SK-N-SH (cell line): ENCODE results near the gene MYADML2.

Source experiments
- CTCF ChIP-seq: fragments of 200-600 bp; sonication (generic); IDR thresholded peaks from 2 replicates; pipeline ENCODE4 v1.6.1; 2017; ENCODE audit warnings: antibody characterized with exemption, mild to moderate bottlenecking, moderate library complexity
- EP300 ChIP-seq, 2 experiments: IDR thresholded peaks; 2 replicates each; pipeline versions ENCODE4 v1.4.0 to v1.6.1; 2012; ENCODE audit warnings: borderline replicate concordance in 1 of 2, low read depth in 1 of 2, low read length in 1 of 2
- FOXM1 ChIP-seq: IDR thresholded peaks from 2 replicates; pipeline ENCODE4 v1.4.0; 2012; ENCODE audit warnings: low read depth, mild to moderate bottlenecking
- IRF3 ChIP-seq: fragments of 150-350 bp; IDR thresholded peaks from 2 replicates; pipeline ENCODE4 v1.6.1; 2016; ENCODE audit warnings: mild to moderate bottlenecking, low read depth, low read length
- MEF2A ChIP-seq: IDR thresholded peaks from 2 replicates; pipeline ENCODE4 v1.4.0; 2012; ENCODE audit warnings: low read depth, borderline replicate concordance
- MXI1 ChIP-seq: IDR thresholded peaks from 2 replicates; pipeline ENCODE4 v1.6.1; 2012; ENCODE audit warnings: mild to moderate bottlenecking, low read depth, low read length, improper control_type of control experiment
- POLR2AphosphoS5 ChIP-seq: IDR thresholded peaks from 2 replicates; pipeline ENCODE4 v1.6.1; 2012; ENCODE audit warnings: low read depth, low read length

- TF ChIP-seq CTCF, result no peak
- no peak for TF ChIP-seq IRF3
- TF ChIP-seq MXI1, result no peak
- TF ChIP-seq EP300 (IDR thresholded peaks at IDR 0.05; ENCODE audit: borderline replicate concordance in 1 of 2, low read depth in 1 of 2, low read length in 1 of 2), result no peak
- TF ChIP-seq MEF2A, result no peak
- TF ChIP-seq FOXM1, result no peak
- no peak for TF ChIP-seq POLR2AphosphoS5
Measured at GRCh38 chr17:81964081-81964849, 17.2 kb upstream of the MYADML2 start.
